Ovary (tissue), 3 donors: ENCODE measurements around the gene PGM5.

Experiments
- CTCF ChIP-seq, 3 donors: fragments of 450-650 bp in 2 of 3; fragments of 200-600 bp in 1 of 3; IDR thresholded peaks; one replicate each; pipeline versions ENCODE4 v1.5.1 to v1.8.0; 2016 to 2022; ENCODE audit warnings: antibody characterized with exemption in 3 of 3, mild to moderate bottlenecking in 1 of 3
- EP300 ChIP-seq: sonication (generic); formaldehyde crosslinking; IDR thresholded peaks from one replicate; pipeline ENCODE4 v1.6.1; 2017; ENCODE audit warnings: antibody characterized with exemption
- POLR2A ChIP-seq: fragments of 450-650 bp; IDR thresholded peaks from one replicate; pipeline ENCODE4 v1.6.1; 2017; ENCODE audit warnings: antibody characterized with exemption, mild to moderate bottlenecking, moderate library complexity
- donor health status: DM: no; HTN: no; CAD: no.

DNA sequence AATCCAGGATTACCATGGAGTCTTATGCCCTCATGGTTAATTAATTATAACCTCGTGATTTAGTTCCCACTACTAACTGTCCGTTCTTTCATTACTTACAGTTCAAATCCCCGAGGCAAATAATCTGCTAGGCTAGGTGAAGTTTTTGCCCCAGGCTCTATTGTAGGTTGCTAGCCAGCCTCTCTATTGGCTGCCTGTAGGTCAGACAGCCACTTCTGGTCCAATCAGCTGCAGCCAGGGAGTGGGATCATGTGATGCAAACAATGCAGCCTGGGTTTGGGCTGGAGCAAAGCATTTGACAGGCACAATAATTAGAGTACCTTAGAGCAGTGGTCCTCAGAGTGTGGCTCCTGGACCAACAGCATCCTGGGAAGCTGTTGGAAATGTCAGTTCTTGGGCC, 166.5 kb downstream of the PGM5 start:
- TF ChIP-seq CTCF (IDR thresholded peaks at IDR 0.05) (no peak), POLR2A (no peak), EP300 (no peak)
